ENCODE results near the gene ADAMTS19.

Gene ADAMTS19

GRCh38 chr5:129476751-129477150 lies 16.7 kb downstream of the ADAMTS19 start:
- H3K27me3 ChIP-seq (ENCODE audit: insufficient read depth, poor library complexity, severe bottlenecking), result no peaks in the 10 kb centered on the region

DNA sequence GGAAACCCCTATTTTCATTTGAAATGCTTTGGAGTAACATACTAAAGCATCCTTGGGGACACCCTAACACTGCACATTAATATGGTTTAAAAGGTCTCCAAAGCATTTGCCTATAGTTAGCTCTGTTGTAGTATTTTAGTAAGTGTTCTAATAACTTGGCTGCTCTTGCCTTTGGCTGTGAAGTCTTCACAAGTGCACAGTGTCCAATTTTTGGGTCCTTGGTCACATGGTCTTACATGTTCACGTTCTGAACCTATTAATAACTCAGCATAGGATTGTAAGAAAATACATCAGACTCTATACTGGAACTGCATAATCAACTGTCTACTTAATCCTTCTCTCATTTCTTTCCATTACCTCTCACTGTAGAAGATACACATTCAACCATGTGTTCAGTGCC lies 17.4 kb downstream of the ADAMTS19 start:
- Histone ChIP-seq H3K4me3 (replicated peaks; ENCODE audit: insufficient read depth, low read length) (no peak overlapping the region), H3K27ac (replicated peaks) (no peak overlapping the region), H3K27me3 (ENCODE audit: insufficient read depth, poor library complexity, severe bottlenecking) (no peaks in the 10 kb centered on the region)
- DNase-seq (ENCODE audit: low read depth in 1 of 2, low spot score in 1 of 2), result no peak
- no peak for TF ChIP-seq SPI1 (IDR thresholded peaks at IDR 0.05; ENCODE audit: borderline replicate concordance, low read depth)
- TF ChIP-seq GABPA (IDR thresholded peaks at IDR 0.05; ENCODE audit: low read depth), result no peak
- TF ChIP-seq, protein P1, sequence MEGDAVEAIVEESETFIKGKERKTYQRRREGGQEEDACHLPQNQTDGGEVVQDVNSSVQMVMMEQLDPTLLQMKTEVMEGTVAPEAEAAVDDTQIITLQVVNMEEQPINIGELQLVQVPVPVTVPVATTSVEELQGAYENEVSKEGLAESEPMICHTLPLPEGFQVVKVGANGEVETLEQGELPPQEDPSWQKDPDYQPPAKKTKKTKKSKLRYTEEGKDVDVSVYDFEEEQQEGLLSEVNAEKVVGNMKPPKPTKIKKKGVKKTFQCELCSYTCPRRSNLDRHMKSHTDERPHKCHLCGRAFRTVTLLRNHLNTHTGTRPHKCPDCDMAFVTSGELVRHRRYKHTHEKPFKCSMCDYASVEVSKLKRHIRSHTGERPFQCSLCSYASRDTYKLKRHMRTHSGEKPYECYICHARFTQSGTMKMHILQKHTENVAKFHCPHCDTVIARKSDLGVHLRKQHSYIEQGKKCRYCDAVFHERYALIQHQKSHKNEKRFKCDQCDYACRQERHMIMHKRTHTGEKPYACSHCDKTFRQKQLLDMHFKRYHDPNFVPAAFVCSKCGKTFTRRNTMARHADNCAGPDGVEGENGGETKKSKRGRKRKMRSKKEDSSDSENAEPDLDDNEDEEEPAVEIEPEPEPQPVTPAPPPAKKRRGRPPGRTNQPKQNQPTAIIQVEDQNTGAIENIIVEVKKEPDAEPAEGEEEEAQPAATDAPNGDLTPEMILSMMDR (IDR thresholded peaks at IDR 0.05; ENCODE audit: insufficient read depth, low read length), result no peak
- TF ChIP-seq, protein P2, sequence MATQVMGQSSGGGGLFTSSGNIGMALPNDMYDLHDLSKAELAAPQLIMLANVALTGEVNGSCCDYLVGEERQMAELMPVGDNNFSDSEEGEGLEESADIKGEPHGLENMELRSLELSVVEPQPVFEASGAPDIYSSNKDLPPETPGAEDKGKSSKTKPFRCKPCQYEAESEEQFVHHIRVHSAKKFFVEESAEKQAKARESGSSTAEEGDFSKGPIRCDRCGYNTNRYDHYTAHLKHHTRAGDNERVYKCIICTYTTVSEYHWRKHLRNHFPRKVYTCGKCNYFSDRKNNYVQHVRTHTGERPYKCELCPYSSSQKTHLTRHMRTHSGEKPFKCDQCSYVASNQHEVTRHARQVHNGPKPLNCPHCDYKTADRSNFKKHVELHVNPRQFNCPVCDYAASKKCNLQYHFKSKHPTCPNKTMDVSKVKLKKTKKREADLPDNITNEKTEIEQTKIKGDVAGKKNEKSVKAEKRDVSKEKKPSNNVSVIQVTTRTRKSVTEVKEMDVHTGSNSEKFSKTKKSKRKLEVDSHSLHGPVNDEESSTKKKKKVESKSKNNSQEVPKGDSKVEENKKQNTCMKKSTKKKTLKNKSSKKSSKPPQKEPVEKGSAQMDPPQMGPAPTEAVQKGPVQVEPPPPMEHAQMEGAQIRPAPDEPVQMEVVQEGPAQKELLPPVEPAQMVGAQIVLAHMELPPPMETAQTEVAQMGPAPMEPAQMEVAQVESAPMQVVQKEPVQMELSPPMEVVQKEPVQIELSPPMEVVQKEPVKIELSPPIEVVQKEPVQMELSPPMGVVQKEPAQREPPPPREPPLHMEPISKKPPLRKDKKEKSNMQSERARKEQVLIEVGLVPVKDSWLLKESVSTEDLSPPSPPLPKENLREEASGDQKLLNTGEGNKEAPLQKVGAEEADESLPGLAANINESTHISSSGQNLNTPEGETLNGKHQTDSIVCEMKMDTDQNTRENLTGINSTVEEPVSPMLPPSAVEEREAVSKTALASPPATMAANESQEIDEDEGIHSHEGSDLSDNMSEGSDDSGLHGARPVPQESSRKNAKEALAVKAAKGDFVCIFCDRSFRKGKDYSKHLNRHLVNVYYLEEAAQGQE (IDR thresholded peaks at IDR 0.05; ENCODE audit: insufficient replicate concordance, low read depth), result no peak
- no peak for TF ChIP-seq POLR2AphosphoS5 (IDR thresholded peaks at IDR 0.05; ENCODE audit: low read depth)

More at GRCh38 chr5:129476751-129477150, 16.7 kb downstream of the ADAMTS19 start:
- TF ChIP-seq GABPA (IDR thresholded peaks at IDR 0.05; ENCODE audit: low read depth), result no peak
- TF ChIP-seq POLR2AphosphoS5 (IDR thresholded peaks at IDR 0.05; ENCODE audit: low read depth), result no peak
- TF ChIP-seq, protein P2 (IDR thresholded peaks at IDR 0.05; ENCODE audit: insufficient replicate concordance, low read depth), result no peak
- TF ChIP-seq, protein P1 (IDR thresholded peaks at IDR 0.05; ENCODE audit: insufficient read depth, low read length), result no peak
- no peak for TF ChIP-seq SPI1 (IDR thresholded peaks at IDR 0.05; ENCODE audit: borderline replicate concordance, low read depth)
- Histone ChIP-seq H3K4me3 (replicated peaks; ENCODE audit: insufficient read depth, low read length) (no peak overlapping the region), H3K27ac (replicated peaks) (no peak overlapping the region)
- DNase-seq (ENCODE audit: low read depth in 1 of 2, low spot score in 1 of 2), result no peak

GRCh38 chr5:129481161-129481560 lies 21.1 kb downstream of the ADAMTS19 start:
- Histone ChIP-seq H3K27me3 (ENCODE audit: insufficient read depth, poor library complexity, severe bottlenecking) (no peaks in the 10 kb centered on the region), H3K4me3 (replicated peaks; ENCODE audit: insufficient read depth, low read length) (no peak overlapping the region), H3K27ac (replicated peaks) (no peak overlapping the region)
- no peak for DNase-seq (ENCODE audit: low read depth in 1 of 2, low spot score in 1 of 2)
- no peak for TF ChIP-seq GABPA (IDR thresholded peaks at IDR 0.05; ENCODE audit: low read depth)
- TF ChIP-seq, protein P2 (IDR thresholded peaks at IDR 0.05; ENCODE audit: insufficient replicate concordance, low read depth), result no peak
